GM12892 (cell line): ENCODE results near the gene ZBTB24.

ENCODE experiments used
- POLR2A ChIP-seq: IDR thresholded peaks from 2 replicates; pipeline ENCODE4 v1.6.1; 2011; ENCODE audit warnings: low read depth, low read length, control low read depth
- TAF1 ChIP-seq: IDR thresholded peaks from 2 replicates; pipeline ENCODE4 v1.6.1; 2011; ENCODE audit warnings: low read depth, mild to moderate bottlenecking, control low read depth, low read length, borderline replicate concordance

DNA sequence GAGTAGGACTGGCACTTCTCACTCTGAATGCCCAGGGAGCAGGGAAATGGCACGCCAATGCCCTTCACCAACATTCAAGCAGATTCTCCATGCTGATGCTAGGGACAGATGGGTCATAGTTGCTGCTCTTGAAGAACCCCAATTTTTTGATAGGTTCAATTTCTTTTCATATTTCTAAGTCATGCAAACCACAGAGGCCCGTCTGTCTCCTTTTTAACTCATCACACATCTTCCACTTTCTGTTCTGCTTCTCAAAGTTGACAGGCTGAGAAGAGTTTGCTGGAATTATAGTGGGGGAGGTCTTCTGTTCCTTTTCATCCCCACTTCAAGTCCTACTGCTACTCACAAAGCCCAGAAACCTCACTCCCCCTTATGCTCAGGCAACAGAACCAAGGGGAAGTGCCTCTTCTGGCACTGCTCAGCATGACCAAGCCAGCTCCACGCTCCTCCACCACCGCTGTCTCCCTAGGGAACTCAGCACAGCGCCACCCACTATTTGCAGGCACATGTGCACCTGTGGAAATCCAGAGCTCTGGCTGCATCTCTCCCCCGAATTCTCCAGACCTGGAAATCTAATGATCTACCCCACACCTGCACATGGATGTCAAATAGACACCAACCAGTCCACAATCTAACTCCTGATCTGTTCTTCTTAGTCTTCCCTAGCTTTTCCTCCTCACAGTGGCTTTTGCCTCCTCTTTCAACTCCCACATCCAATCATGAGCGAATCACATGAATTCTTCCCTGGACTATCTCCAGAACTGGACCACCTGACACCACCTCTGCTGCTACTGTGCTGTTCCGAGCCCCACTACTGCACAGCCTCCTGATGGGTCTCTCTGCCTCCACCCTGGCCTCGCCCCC lies 10.7 kb downstream of the ZBTB24 start:
- TF ChIP-seq POLR2A (no peak), TAF1 (no peak)
